Muscle layer of colon (tissue), 2 donors: ENCODE data around the gene KIF6.

Source experiments
- H3K27ac ChIP-seq: one replicate; pipeline ENCODE4 v1.7.0; 2013; ENCODE audit warnings: low read depth, mild to moderate bottlenecking, low read length, moderate library complexity
- H3K27me3 ChIP-seq, 2 donors: one replicate each; pipeline ENCODE4 v1.7.0; 2013; ENCODE audit warnings: low read length in 2 of 2, mild to moderate bottlenecking in 2 of 2; ENCODE audit not compliant: insufficient read depth in 2 of 2, control insufficient read depth in 1 of 2
- H3K36me3 ChIP-seq: one replicate; pipeline ENCODE4 v1.7.0; 2013; ENCODE audit warnings: mild to moderate bottlenecking, low read length; ENCODE audit not compliant: insufficient read depth
- H3K4me1 ChIP-seq: one replicate; pipeline ENCODE4 v1.7.0; 2013; ENCODE audit warnings: mild to moderate bottlenecking, low read length; ENCODE audit not compliant: insufficient read depth
- H3K4me3 ChIP-seq, 2 donors: one replicate each; pipeline ENCODE4 v1.7.0; 2013; ENCODE audit warnings: low read length in 2 of 2, low read depth in 1 of 2, mild to moderate bottlenecking in 1 of 2, moderate library complexity in 1 of 2
- H3K9ac ChIP-seq: one replicate; pipeline ENCODE4 v1.7.0; 2013; ENCODE audit warnings: low read length
- H3K9me3 ChIP-seq: one replicate; pipeline ENCODE4 v1.7.0; 2013; ENCODE audit warnings: mild to moderate bottlenecking, low read length
- donor health status: abdominal sarcoma.
- donor health status: Adenocarcinoma of cecum.

The KIF6 gene

DNA sequence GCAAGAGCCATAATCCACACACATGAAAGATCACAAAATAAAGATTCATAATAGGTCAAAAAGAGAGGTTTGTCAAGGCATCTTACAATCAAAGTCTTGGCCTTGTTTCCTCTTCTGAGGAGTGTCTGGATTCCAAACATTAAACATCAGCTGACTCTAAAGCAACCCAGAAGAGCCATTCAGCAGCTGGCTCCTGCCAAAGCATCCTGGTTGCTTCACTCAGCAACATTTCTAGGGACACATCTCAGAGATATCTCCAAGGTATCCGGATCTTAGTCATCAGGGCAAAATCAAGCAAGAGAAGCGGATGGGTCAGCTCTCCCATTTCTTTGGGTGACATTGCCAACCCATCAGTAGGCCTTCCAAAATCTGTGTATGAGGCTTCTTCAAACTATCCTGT is 139.6 kb downstream of the KIF6 start:
- no peak overlapping the region for H3K4me3 ChIP-seq
- H3K27ac ChIP-seq: no peak overlapping the region
- H3K9me3 ChIP-seq: no peaks in the 10 kb centered on the region
- no peaks in the 10 kb centered on the region for H3K4me1 ChIP-seq
- H3K27me3 ChIP-seq: no peaks in the 10 kb centered on the region
- H3K9ac ChIP-seq: no peak overlapping the region
- H3K36me3 ChIP-seq: no peaks in the 10 kb centered on the region

- no peak overlapping the region for H3K9ac ChIP-seq
- H3K9me3 ChIP-seq: no peaks in the 10 kb centered on the region
Observed at GRCh38 chr6:39577446-39578165, 147.6 kb downstream of the KIF6 start.

DNA sequence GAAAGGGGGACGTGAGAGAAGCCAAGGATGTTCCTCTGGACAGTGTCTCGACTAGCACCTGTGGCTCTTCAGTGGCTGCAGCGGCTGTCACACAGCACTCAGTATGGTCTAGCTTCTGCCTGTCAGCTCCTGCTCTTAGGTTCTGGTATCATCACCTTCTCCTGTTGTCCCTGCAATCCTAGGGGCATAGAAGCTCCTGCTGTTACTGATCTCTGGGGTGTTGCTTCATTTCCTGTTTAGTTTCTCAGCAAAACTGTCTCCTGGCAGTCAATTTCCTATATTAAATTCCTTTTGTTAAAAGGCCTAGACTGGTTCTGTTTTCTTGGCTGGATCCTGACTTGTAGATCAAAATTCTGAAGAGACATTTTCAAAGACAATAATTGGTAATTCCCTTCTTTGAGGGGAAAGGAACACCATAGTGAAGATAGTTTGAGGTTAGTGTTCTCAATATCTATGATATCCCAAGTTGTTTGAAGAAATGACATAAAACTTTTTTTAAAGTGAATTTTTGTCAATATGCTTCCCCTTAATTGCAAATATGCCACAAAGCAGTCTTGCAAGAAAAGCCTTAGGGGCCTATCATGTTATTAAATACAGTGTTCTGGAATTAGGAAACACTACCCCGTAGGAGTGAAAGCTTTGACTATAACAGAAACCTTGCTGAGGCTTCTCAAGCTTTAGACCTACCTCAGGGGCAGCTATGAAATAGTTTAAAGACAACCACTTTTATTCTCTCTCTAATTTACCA is 148.5 kb downstream of the KIF6 start:
- Histone ChIP-seq H3K4me3 (no peak overlapping the region), H3K9ac (no peak overlapping the region), H3K4me1 (no peaks in the 10 kb centered on the region), H3K36me3 (no peaks in the 10 kb centered on the region), H3K27me3 (no peaks in the 10 kb centered on the region), H3K27ac (no peak overlapping the region), H3K9me3 (no peaks in the 10 kb centered on the region)

More at GRCh38 chr6:39577446-39578165, 147.6 kb downstream of the KIF6 start:
- H3K36me3 ChIP-seq: no peaks in the 10 kb centered on the region
- no peaks in the 10 kb centered on the region for H3K27me3 ChIP-seq
- no peak overlapping the region for H3K4me3 ChIP-seq
- no peak overlapping the region for H3K27ac ChIP-seq
- H3K4me1 ChIP-seq: no peaks in the 10 kb centered on the region

DNA sequence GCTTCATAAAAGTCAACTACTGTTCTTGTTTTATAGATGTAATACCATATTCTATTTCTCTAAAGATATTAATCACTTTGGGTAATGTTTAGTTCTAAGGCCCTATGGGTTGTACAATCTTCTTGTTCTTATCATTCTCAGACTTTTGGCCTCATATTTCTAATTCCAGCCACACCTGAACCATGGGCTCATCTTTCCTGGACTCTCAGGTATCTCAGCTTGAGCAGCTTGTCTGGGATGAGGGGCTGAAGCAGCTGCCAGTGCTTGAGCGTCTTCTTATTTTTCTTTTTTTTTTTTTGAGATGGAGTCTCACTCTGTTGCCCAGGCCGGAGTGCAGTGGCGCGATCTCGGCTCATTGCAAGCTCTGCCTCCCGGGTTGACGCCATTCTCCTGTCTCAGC is 150.2 kb downstream of the KIF6 start:
- no peaks in the 10 kb centered on the region for H3K4me1 ChIP-seq
- no peaks in the 10 kb centered on the region for H3K36me3 ChIP-seq
- no peaks in the 10 kb centered on the region for H3K27me3 ChIP-seq
- H3K9me3 ChIP-seq: no peaks in the 10 kb centered on the region
- no peak overlapping the region for H3K4me3 ChIP-seq
- no peak overlapping the region for H3K9ac ChIP-seq
- H3K27ac ChIP-seq: no peak overlapping the region

DNA sequence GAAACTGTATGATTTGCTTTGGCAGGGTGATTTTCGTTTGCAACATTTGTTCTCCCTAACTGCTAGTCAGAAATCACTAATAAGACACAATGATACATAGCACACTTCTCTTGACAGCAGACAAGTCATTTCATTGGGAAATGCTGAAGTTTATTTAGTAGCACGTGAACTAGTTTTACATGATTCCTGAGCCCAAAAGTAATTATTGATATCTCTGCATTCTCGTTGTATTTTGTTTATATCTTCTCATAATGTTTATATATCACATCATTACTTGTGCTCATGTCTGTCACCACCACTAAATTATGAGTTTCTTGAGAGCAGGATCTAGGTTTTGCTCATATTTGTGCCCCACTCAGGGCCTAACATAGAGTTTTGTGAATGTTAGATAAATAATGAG is 151.7 kb downstream of the KIF6 start:
- no peaks in the 10 kb centered on the region for H3K4me1 ChIP-seq
- no peaks in the 10 kb centered on the region for H3K36me3 ChIP-seq
- H3K9me3 ChIP-seq: no peaks in the 10 kb centered on the region
- H3K9ac ChIP-seq: no peak overlapping the region
- no peak overlapping the region for H3K27ac ChIP-seq
- H3K27me3 ChIP-seq: no peaks in the 10 kb centered on the region
- no peak overlapping the region for H3K4me3 ChIP-seq

DNA sequence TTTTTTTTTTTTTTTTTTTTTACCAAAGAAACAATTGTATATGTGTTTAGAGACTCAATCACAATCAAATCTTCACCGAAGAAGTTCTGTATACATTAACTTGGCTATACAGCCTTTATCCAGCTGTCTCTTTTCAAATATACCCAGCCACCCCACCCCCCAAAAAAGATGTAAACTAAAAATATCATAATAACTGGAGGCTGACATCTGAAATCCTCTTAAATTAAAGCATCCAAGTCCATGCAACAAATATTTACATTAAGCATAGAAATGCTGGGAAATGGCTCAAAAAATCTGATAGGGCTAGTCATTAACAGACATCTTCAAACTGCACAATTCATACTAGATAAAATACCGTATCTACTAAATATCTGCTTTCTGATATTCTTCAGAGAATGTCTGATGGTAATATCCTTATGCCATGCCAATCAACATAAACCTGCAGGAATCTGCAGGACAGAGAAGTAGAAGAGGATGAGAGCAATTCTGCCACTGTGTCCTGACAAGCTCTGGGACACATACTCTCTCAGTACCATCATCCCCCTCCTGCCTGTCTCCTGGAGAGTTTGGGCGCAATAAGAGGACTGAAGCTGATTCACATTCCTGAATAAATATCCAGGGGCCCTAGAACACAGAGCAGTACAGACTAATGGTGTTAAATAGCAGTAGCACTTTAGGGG is 152.4 kb downstream of the KIF6 start:
- Histone ChIP-seq H3K27ac (no peak overlapping the region), H3K9me3 (no peaks in the 10 kb centered on the region)

DNA sequence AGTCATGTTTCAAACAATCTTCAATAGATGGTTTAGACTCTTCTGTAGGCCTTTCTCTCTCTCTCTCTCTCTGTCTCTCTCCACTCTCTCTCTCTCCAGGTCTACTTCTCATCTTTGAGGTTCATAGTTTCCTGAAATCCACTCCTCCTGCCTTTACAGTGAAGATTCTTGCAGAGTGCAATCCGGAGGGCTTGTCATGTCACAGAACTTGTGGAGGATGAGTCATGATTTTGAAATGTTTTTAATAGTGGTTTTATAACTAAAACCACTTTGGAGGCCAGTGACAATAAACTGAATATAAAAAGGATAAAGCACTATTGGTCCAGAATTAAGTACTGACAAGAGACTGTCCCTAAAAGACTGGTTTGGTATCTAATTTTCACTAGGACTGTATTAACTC is 156.3 kb downstream of the KIF6 start:
- H3K27ac ChIP-seq: no peak overlapping the region
- H3K9ac ChIP-seq: no peak overlapping the region

More for the DNA sequence above, 152.4 kb downstream of the KIF6 start:
- Histone ChIP-seq H3K36me3 (no peaks in the 10 kb centered on the region), H3K4me3 (no peak overlapping the region), H3K9ac (no peak overlapping the region), H3K27me3 (no peaks in the 10 kb centered on the region), H3K4me1 (no peaks in the 10 kb centered on the region)

DNA sequence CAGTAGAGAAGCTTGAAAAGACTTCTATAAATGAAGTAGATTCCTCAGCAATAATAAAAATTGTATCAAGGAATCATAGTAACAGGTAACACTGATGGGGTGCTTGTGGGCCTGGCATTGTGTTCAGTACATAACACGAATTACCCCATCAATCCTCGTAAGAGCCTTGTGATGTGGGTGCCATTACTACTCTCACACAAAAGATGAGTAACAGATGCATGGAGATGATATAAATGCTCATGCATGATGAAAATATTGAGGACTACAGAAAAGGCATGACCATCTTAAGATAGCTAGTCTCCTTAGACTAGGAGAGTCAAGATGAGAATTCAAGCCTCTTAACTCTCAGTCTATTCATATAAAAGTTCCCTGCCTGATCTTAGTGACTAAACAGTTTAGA is 158.1 kb downstream of the KIF6 start:
- H3K27ac ChIP-seq: no peak overlapping the region
- no peaks in the 10 kb centered on the region for H3K36me3 ChIP-seq
- H3K9ac ChIP-seq: no peak overlapping the region
- no peaks in the 10 kb centered on the region for H3K27me3 ChIP-seq
- no peak overlapping the region for H3K4me3 ChIP-seq
- H3K9me3 ChIP-seq: no peaks in the 10 kb centered on the region
- H3K4me1 ChIP-seq: no peaks in the 10 kb centered on the region

More for the DNA sequence above, 156.3 kb downstream of the KIF6 start:
- Histone ChIP-seq H3K9me3 (no peaks in the 10 kb centered on the region), H3K27me3 (no peaks in the 10 kb centered on the region), H3K36me3 (no peaks in the 10 kb centered on the region), H3K4me3 (no peak overlapping the region), H3K4me1 (no peaks in the 10 kb centered on the region)

- Histone ChIP-seq H3K27ac (no peak overlapping the region), H3K36me3 (no peaks in the 10 kb centered on the region), H3K4me1 (no peaks in the 10 kb centered on the region), H3K9me3 (no peaks in the 10 kb centered on the region), H3K9ac (no peak overlapping the region), H3K27me3 (no peaks in the 10 kb centered on the region), H3K4me3 (no peak overlapping the region)
Observed at GRCh38 chr6:39566456-39566855, 158.8 kb downstream of the KIF6 start.

DNA sequence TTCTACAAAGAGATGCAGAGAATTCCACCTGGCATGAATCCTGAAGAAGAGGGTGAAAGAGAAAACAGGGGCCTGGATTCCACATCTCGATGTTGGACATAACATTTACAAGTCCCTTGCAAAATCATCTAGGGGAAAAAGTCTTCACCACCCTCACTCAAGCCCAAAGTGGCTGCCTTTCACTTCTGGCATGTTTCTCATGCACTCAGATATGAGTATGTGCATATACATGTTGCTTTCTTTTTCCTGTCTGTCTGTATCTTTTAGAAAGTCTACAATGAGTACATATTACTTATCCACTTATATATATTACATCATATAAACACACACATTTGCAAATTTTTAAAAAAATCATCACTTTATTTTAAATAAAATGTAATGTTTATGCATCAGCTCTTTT is 159.3 kb downstream of the KIF6 start:
- Histone ChIP-seq H3K9me3 (no peaks in the 10 kb centered on the region), H3K9ac (no peak overlapping the region), H3K4me3 (no peak overlapping the region), H3K27ac (no peak overlapping the region), H3K4me1 (no peaks in the 10 kb centered on the region), H3K27me3 (no peaks in the 10 kb centered on the region), H3K36me3 (no peaks in the 10 kb centered on the region)

DNA sequence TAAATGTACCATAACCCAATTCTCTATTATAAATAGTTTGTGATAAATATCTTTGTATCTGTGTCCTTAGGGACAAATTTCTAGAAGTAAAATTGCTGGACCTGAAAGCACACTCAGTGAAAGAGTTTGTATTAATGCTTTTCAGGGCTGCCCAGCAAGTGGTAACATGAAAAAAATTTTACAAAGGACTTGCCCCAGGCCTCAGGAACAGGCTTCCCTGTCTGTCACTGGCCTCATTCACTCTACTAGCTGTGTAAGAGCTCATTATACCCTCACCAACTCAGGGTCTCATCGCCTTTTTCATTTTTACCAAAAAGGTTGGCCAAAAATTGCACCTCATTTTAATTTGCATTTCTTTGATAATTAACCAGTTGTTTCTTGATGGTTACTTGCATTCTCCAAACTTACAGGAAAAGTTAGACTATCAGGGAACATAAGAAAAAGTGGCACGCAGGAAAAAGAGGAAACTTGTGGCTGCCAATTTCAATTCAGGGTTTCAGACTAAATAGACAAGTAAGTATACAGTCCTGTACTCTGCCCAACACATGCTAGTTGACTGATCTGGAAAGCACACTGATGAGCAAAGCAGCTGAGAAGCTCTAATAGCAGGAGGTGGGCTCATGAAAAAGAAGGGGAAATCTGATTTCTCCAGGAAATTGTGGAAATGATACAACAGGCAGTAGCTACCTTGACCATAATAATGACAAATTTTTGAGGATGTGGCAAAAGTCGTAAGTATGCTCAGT is 161.5 kb downstream of the KIF6 start:
- Histone ChIP-seq H3K27me3 (no peaks in the 10 kb centered on the region), H3K9me3 (no peaks in the 10 kb centered on the region), H3K36me3 (no peaks in the 10 kb centered on the region), H3K9ac (no peak overlapping the region), H3K4me1 (no peaks in the 10 kb centered on the region), H3K4me3 (no peak overlapping the region), H3K27ac (no peak overlapping the region)
